ENCODE results near the gene NTM.

Gene NTM

DNA sequence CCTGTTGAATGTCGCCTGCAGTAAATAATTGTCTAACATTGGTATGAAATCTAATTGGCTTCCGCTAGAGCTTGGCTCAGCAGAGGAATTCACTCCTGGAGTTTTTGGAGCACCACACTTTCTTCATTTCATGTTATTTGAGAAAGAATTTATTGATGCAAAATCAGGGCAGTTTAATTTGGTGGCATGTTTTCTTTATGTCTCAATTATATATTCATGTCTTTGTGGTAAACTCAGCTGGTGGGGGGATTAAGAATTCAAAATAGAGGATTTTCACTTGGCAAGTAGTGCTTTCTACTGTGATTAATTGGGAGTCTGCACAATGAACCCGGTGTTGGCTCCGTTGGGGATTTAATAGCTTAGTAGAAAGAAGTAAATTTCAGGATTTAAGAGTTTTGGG is 784.4 kb downstream of the NTM start:
- Histone ChIP-seq H3K4me3 (ENCODE audit: low read length) (no peak overlapping the region), H3K9me3 (ENCODE audit: control insufficient read depth, insufficient read depth, low read length) (no peaks in the 10 kb centered on the region), H3K9me2 (replicated peaks; ENCODE audit: control insufficient read depth, low read length) (no peaks in the 10 kb centered on the region), H3K79me2 (ENCODE audit: control insufficient read depth, low read length) (no peaks in the 10 kb centered on the region), H3K27me3 (ENCODE audit: control insufficient read depth, low read length) (no peaks in the 10 kb centered on the region), H3F3A (ENCODE audit: control insufficient read depth, insufficient read depth) (no peaks in the 10 kb centered on the region), H4K20me1 (ENCODE audit: control insufficient read depth, insufficient read depth, low read depth, low read length) (no peaks in the 10 kb centered on the region), H3K4me1 (ENCODE audit: control insufficient read depth, low read length) (no peaks in the 10 kb centered on the region), H3K4me2 (ENCODE audit: low read length) (no peak overlapping the region), H3K36me3 (ENCODE audit: control insufficient read depth, low read length) (no peaks in the 10 kb centered on the region), H3K27ac (ENCODE audit: low read depth, low read length) (no peak overlapping the region)
- TF ChIP-seq EZH2phosphoT487 (IDR thresholded peaks at IDR 0.05; ENCODE audit: borderline replicate concordance, low read length) = no peak
- TF ChIP-seq, protein P1, sequence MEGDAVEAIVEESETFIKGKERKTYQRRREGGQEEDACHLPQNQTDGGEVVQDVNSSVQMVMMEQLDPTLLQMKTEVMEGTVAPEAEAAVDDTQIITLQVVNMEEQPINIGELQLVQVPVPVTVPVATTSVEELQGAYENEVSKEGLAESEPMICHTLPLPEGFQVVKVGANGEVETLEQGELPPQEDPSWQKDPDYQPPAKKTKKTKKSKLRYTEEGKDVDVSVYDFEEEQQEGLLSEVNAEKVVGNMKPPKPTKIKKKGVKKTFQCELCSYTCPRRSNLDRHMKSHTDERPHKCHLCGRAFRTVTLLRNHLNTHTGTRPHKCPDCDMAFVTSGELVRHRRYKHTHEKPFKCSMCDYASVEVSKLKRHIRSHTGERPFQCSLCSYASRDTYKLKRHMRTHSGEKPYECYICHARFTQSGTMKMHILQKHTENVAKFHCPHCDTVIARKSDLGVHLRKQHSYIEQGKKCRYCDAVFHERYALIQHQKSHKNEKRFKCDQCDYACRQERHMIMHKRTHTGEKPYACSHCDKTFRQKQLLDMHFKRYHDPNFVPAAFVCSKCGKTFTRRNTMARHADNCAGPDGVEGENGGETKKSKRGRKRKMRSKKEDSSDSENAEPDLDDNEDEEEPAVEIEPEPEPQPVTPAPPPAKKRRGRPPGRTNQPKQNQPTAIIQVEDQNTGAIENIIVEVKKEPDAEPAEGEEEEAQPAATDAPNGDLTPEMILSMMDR (IDR thresholded peaks at IDR 0.05; ENCODE audit: low read depth, low read length, poor library complexity, severe bottlenecking) = no peak

DNA sequence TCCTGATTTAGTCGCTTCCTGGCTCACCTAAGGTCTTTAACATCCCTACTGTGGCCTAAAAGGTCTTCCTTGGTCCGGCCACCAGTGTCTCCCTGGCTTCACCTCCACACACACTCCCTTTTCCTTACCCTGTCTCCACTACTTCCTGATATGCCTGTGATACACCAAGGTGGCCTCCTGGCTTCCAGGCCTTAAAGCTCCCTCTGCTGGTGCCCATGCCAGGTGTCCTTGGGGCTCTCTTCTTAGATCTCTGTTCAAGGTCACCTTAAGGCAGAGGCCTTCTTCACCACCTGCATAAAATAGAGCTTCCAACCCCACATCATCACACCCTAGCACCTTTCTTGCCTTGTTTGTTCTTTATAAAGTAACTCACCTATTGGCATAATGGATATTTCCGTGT is 787.7 kb downstream of the NTM start:
- Histone ChIP-seq H3K27ac (ENCODE audit: low read depth, low read length) (no peak overlapping the region), H3K9me2 (replicated peaks; ENCODE audit: control insufficient read depth, low read length) (no peaks in the 10 kb centered on the region), H3K27me3 (ENCODE audit: control insufficient read depth, low read length) (no peaks in the 10 kb centered on the region), H3K9me3 (ENCODE audit: control insufficient read depth, insufficient read depth, low read length) (no peaks in the 10 kb centered on the region; the same call in 1 of the 2 replicates), H3K36me3 (ENCODE audit: control insufficient read depth, low read length) (no peaks in the 10 kb centered on the region), H3K4me2 (ENCODE audit: low read length) (no peak overlapping the region), H4K20me1 (ENCODE audit: control insufficient read depth, insufficient read depth, low read depth, low read length) (no peaks in the 10 kb centered on the region), H3K4me1 (ENCODE audit: control insufficient read depth, low read length) (no peaks in the 10 kb centered on the region), H3K4me3 (ENCODE audit: low read length) (no peak overlapping the region), H3F3A (ENCODE audit: control insufficient read depth, insufficient read depth) (no peaks in the 10 kb centered on the region), H3K79me2 (ENCODE audit: control insufficient read depth, low read length) (no peaks in the 10 kb centered on the region)
- TF ChIP-seq EZH2phosphoT487 (IDR thresholded peaks at IDR 0.05; ENCODE audit: borderline replicate concordance, low read length) = no peak
- TF ChIP-seq, protein P1 (IDR thresholded peaks at IDR 0.05; ENCODE audit: low read depth, low read length, poor library complexity, severe bottlenecking) = peak; percentile 18

GRCh38 chr11:132158696-132159095 is 788.3 kb downstream of the NTM start:
- Histone ChIP-seq H3K9me2 (replicated peaks; ENCODE audit: control insufficient read depth, low read length) (no peaks in the 10 kb centered on the region), H3K27ac (ENCODE audit: low read depth, low read length) (no peak overlapping the region), H3F3A (ENCODE audit: control insufficient read depth, insufficient read depth) (no peaks in the 10 kb centered on the region), H3K4me1 (ENCODE audit: control insufficient read depth, low read length) (no peaks in the 10 kb centered on the region), H3K4me3 (ENCODE audit: low read length) (no peak overlapping the region), H3K79me2 (ENCODE audit: control insufficient read depth, low read length) (no peaks in the 10 kb centered on the region), H4K20me1 (ENCODE audit: control insufficient read depth, insufficient read depth, low read depth, low read length) (no peaks in the 10 kb centered on the region), H3K9me3 (ENCODE audit: control insufficient read depth, insufficient read depth, low read length) (no peaks in the 10 kb centered on the region; the same call in 1 of the 2 replicates), H3K36me3 (ENCODE audit: control insufficient read depth, low read length) (no peaks in the 10 kb centered on the region), H3K4me2 (ENCODE audit: low read length) (no peak overlapping the region), H3K27me3 (ENCODE audit: control insufficient read depth, low read length) (no peaks in the 10 kb centered on the region)
- TF ChIP-seq EZH2phosphoT487 (IDR thresholded peaks at IDR 0.05; ENCODE audit: borderline replicate concordance, low read length) = no peak
- TF ChIP-seq, protein P1 (IDR thresholded peaks at IDR 0.05; ENCODE audit: low read depth, low read length, poor library complexity, severe bottlenecking) = no peak
